Lower leg skin (tissue), 3 donors: ENCODE measurements around the gene DCAF7.

Experiments
- CTCF ChIP-seq, 3 donors: fragments of 450-650 bp; IDR thresholded peaks; one replicate each; pipeline ENCODE4 v1.5.1; 2016; ENCODE audit warnings: antibody characterized with exemption in 3 of 3, mild to moderate bottlenecking in 3 of 3, moderate library complexity in 2 of 3
- POLR2A ChIP-seq, 2 donors: fragments of 450-650 bp; IDR thresholded peaks; one replicate each; pipeline ENCODE4 v1.6.1; 2016 to 2017; ENCODE audit warnings: antibody characterized with exemption in 2 of 2, mild to moderate bottlenecking in 1 of 2, moderate library complexity in 1 of 2

DNA sequence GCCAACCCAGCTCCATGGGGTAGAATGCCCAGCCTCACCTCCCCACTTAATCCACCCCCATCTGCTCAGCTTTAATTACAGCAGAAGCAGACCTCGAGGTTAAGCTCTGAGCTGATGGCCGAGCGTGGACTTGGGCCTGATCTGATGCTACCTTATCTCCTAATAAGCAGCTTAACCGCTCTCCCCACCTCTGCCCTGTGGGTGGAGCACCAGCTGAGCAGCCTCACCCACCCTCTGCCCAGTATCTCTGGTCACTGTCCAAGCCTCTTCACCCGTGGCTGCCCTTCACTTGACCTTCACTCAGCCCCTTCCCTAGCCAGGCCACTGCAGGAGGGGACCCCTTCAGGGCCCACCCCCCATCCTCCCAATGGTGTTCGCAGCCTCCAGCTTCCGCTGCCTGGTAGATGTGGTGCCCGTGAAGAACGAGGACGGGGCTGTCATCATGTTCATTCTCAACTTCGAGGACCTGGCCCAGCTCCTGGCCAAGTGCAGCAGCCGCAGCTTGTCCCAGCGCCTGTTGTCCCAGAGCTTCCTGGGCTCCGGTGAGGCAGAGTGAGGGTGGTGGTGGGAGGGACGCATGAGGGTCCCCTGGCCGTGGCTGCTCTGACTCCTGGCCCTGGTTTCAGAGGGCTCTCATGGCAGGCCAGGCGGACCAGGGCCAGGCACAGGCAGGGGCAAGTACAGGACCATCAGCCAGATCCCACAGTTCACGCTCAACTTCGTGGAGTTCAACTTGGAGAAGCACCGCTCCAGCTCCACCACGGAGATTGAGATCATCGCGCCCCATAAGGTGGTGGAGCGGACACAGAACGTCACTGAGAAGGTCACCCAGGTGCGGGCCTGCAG lies 20.3 kb upstream of the DCAF7 start:
- no peak for TF ChIP-seq CTCF (IDR thresholded peaks at IDR 0.05)
- no peak for TF ChIP-seq POLR2A (IDR thresholded peaks at IDR 0.05)
